ENCODE measurements around the gene KIAA0408.

The KIAA0408 gene

GRCh38 chr6:127475135-127475822, 16.1 kb upstream of the KIAA0408 start:
- no peak for DNase-seq (ENCODE audit: low read depth)
- TF ChIP-seq MAX (IDR thresholded peaks at IDR 0.05; ENCODE audit: low read depth, low read length) (no peak), MYC (IDR thresholded peaks at IDR 0.05; ENCODE audit: low read depth, low read length) (no peak), CTCF (IDR thresholded peaks at IDR 0.05; ENCODE audit: low read depth, low read length) (no peak), POLR2A (IDR thresholded peaks at IDR 0.05; ENCODE audit: extremely low read depth, insufficient read length) (no peak)
- H3K4me3 ChIP-seq (ENCODE audit: low read depth, low read length) = no peak overlapping the region

- H3K4me3 ChIP-seq (ENCODE audit: low read depth, low read length) = no peak overlapping the region
- TF ChIP-seq MAX (IDR thresholded peaks at IDR 0.05; ENCODE audit: low read depth, low read length) (no peak), MYC (IDR thresholded peaks at IDR 0.05; ENCODE audit: low read depth, low read length) (no peak), CTCF (IDR thresholded peaks at IDR 0.05; ENCODE audit: low read depth, low read length) (no peak), POLR2A (IDR thresholded peaks at IDR 0.05; ENCODE audit: extremely low read depth, insufficient read length) (no peak)
- no peak for DNase-seq (ENCODE audit: low read depth)
Measured at GRCh38 chr6:127471379-127472255, 12.4 kb upstream of the KIAA0408 start.

GRCh38 chr6:127468936-127469335, 9.7 kb upstream of the KIAA0408 start:
- H3K4me3 ChIP-seq (ENCODE audit: low read depth, low read length) = no peak overlapping the region
- TF ChIP-seq POLR2A (IDR thresholded peaks at IDR 0.05; ENCODE audit: extremely low read depth, insufficient read length) (no peak), MAX (IDR thresholded peaks at IDR 0.05; ENCODE audit: low read depth, low read length) (no peak), MYC (IDR thresholded peaks at IDR 0.05; ENCODE audit: low read depth, low read length) (no peak), CTCF (IDR thresholded peaks at IDR 0.05; ENCODE audit: low read depth, low read length) (no peak)
- DNase-seq (ENCODE audit: low read depth) = no peak

GRCh38 chr6:127466416-127466815, 7.2 kb upstream of the KIAA0408 start:
- TF ChIP-seq CTCF (IDR thresholded peaks at IDR 0.05; ENCODE audit: low read depth, low read length) (no peak), MAX (IDR thresholded peaks at IDR 0.05; ENCODE audit: low read depth, low read length) (no peak), MYC (IDR thresholded peaks at IDR 0.05; ENCODE audit: low read depth, low read length) (no peak), POLR2A (IDR thresholded peaks at IDR 0.05; ENCODE audit: extremely low read depth, insufficient read length) (no peak)
- no peak for DNase-seq (ENCODE audit: low read depth)
- H3K4me3 ChIP-seq (ENCODE audit: low read depth, low read length) = no peak overlapping the region

- peak; percentile 79 for DNase-seq (ENCODE audit: low read depth)
- no peak for TF ChIP-seq POLR2A (IDR thresholded peaks at IDR 0.05; ENCODE audit: extremely low read depth, insufficient read length)
- no peak for TF ChIP-seq MYC (IDR thresholded peaks at IDR 0.05; ENCODE audit: low read depth, low read length)
- no peak for TF ChIP-seq MAX (IDR thresholded peaks at IDR 0.05; ENCODE audit: low read depth, low read length)
- peak; percentile 97 for TF ChIP-seq CTCF (IDR thresholded peaks at IDR 0.05; ENCODE audit: low read depth, low read length)
- no peak overlapping the region for H3K4me3 ChIP-seq (ENCODE audit: low read depth, low read length)
Measured at GRCh38 chr6:127464881-127465459, 5.8 kb upstream of the KIAA0408 start.
